HG03139 (cell line): ENCODE measurements around the gene NOTCH4.

Experiments
- ATAC-seq: cut with Tn5 transposase; IDR thresholded peaks from one replicate; pipeline ENCODE4 v1.9.1; 2021; ENCODE audit not compliant: unreplicated experiment

NOTCH4 gene

DNA sequence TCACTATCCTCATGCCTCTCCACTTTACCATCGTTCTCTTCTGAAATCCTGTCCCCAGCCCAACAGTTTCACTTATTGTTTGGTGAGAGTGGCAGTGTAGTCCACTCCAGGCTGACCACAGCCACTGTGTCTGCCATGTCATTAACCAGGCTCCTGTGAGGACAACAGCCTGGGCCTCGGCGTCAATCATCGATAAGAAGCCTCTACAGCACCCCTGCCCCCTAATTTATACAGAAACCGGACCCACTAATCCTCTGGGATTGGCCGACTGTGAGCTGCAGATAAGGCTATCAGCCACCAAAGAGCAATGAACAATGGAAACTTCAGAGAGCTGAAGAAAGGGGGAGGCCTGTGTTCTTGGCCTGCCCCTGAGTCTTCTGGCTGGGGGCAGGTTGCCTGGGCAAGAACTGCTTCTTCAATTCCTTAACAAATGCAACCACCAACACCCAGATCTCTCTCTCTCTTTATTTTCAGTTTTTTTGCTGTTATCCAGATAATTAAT is 56.1 kb downstream of the NOTCH4 start:
- no peak for ATAC-seq

DNA sequence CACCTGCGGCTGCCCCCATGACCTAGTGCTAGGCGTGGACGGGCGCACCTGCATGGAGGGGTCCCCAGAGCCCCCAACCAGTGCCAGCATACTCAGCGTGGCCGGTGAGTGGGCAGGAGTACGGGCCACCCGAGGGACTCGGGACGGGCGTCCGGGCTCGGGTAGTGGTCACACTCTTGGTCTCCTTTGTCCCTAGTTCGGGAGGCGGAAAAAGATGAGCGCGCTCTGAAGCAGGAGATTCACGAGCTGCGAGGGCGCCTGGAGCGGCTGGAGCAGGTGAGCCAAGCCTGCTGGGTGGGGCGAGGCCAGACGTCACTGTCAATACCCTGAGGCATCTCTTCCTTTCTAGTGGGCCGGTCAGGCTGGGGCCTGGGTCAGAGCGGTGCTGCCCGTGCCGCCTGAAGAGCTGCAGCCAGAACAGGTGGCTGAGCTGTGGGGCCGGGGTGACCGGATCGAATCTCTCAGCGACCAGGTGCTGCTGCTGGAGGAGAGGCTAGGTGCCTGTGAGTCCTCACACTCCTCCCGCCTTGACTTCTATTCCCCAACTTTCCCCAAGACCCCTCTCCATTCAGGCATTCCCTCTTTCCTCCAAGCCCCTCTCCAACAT is 56.6 kb downstream of the NOTCH4 start:
- no peak for ATAC-seq

- ATAC-seq, result no peak
These were observed 57.3 kb downstream of the NOTCH4 start for GRCh38 chr6:32166411-32167061.

DNA sequence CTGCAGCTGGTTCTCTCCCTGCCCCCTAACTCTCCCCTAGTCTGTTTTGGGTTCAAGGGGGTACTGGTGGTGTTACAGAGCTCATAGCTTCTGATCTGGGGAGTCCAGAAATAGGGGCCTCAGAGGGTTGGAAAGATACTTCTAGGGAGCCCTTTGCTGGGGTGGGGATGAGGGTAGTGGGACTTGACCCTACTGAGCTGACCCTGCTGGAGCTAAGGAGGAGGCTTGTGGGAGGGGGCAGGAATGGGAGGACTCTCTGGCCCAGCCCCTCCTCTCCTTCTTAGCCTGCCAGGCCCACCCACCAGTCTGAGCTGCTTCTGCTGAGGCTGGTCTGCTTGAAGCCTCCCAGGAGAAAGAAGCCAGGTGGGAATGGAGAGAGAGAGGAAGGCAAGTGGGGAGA is 59.6 kb downstream of the NOTCH4 start, which contains the start of gene EGFL8:
Gene EGFL8 (plus strand): TSS at position 301 of the 400 bp plus-strand sequence. CDS start 1,571 bp downstream, outside the sequence.
- no peak for ATAC-seq

- no peak for ATAC-seq
These were observed 60.2 kb downstream of the NOTCH4 start for GRCh38 chr6:32163559-32164258.

- no peak for ATAC-seq
These were observed 65.8 kb downstream of the NOTCH4 start for GRCh38 chr6:32158052-32158451.

DNA sequence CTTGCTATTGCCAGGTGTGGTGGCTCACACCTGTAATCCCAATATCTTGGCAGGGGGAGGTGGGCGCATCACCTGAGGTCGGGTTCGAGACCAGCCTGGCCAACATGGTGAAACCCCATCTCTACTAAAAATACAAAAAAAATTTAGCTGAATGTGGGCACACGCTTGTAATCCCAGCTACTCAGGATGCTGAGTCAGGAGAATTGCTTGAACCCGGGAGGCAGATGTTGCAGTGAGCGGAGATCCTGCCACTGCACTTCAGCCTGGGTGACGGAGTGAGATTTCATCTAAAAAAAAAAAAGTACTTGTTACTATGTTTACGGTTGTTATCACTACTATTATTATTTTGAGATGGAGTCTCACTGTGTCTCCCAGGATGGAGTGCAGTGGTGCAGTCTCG is 67.0 kb downstream of the NOTCH4 start:
- no peak for ATAC-seq

GRCh38 chr6:32154514-32155161 is 69.2 kb downstream of the NOTCH4 start:
- ATAC-seq, result peak; percentile 74

DNA sequence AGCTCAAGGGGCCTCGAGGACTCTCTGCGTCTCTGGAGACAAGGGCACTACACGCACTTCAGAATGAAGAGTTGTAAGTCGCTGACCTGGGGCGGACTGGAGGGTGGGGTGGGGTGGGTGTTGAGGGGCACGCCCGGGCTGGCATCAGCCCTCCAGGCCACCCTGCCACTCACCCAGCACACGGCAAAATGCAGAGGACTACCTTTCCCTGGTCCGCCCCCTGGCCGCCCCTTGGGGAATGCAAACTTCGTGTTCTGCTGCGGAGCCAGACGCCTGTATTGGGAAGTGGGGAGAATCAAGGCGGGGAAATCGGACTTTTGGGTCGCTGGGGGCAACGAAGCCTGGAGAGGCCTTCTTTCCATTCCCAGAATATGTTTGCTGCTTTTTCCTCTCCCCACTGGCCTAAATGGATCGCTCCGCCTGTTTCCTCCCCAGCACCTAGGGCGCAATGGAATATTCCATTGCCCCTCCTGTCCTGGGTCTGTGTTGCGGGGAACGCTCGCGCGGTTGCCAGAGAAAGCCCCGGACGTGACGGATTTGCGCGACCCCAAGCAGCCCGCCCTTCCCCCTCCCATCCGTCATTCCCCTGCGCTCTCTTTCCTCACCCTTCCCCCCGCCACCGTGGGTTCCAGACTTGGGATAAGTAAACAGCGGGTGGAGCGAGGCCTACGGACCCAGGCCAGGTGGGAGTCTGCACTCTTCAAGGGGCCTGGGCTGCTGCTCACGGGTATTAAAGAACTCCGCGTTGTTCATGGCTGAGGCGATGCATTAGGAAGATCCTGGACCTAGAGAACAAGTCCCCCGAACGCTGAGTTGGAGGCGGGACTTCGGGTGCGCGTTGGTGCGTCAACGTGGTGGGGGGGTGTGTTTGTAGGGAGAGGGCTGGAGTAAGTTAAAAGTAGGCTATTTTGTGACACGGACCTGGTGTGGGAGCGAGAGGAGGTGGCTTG is 70.0 kb downstream of the NOTCH4 start, which contains the start of gene PPT2:
Gene PPT2 (plus strand): TSS at position 578 of the 950 bp plus-strand sequence. CDS start 454 bp downstream, outside the sequence.
- ATAC-seq, result no peak

DNA sequence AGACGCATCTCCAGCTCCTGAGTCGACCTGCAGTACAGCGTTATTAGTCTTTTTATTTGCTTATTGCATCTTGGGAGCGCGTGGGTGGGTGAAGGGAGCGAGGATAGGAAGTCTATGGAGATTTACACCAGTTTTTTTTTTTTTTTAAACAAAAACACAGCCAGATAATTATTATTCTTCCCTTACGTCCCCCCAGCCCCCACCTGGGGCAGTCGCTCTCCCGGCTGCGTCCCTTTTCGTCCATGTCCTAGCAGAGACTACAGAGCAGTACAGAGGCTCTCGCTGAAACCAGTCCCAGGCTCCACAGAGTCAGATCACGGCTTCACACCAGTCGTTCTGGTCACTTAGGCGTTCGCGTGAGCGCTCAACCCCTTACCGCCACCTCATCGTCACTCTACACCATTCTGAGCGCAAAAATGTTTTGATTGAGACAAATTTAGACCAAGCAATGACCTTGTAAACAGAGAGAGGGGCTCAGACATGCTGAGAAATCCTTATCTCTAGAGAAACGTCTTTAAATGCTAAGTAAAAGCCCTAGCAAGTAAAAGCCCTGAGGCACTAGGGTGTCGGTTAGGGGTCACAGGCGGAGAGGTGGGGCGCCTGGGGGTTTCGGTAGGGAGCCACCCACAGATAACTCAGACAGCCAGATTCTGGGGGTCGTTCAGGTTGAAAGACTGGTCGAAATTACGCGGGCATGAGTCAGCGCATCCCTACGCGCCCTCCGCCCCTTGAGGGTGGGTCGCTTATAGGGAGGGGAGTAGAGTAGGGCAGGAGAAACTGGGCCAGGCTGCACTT is 70.9 kb downstream of the NOTCH4 start:
- ATAC-seq, result no peak

GRCh38 chr6:32151863-32152768 is 71.8 kb downstream of the NOTCH4 start, which contains the start of gene PRRT1:
Gene PRRT1 (minus strand): TSS chr6:32151939. CDS start chr6:32151827, 112 bp downstream.
- ATAC-seq, result no peak

GRCh38 chr6:32151181-32151862 is 72.5 kb downstream of the NOTCH4 start:
- no peak for ATAC-seq

GRCh38 chr6:32149932-32150870 is 73.7 kb downstream of the NOTCH4 start:
- ATAC-seq, result no peak

- ATAC-seq, result no peak
These were observed 74.6 kb downstream of the NOTCH4 start for GRCh38 chr6:32149092-32149755.

GRCh38 chr6:32148289-32149091 is 75.4 kb downstream of the NOTCH4 start:
- ATAC-seq, result no peak
